Endothelial cell (in vitro differentiated cells): ENCODE results near the gene KLHDC1. TPM values are rescaled to one million over a fixed set of nuclear protein-coding genes. Genes with fewer than 3 reads are reported as not detected.
"Not testable (repeated sequence)": the region's sequence is repeated elsewhere in the genome, so short reads cannot be mapped to it uniquely, and the experiment has no call there.

ENCODE experiments used
- DNase-seq: peaks from one replicate; pipeline ENCODE4 v3.0.0; 2021; ENCODE audit warnings: low spot score
- H3K27ac Mint-ChIP-seq: one replicate; pipeline ENCODE4 v1.8.0; 2021; ENCODE audit warnings: mixed read lengths, inconsistent platforms; ENCODE audit not compliant: unreplicated experiment
- H3K27me3 Mint-ChIP-seq: one replicate; pipeline ENCODE4 v1.8.0; 2021; ENCODE audit warnings: mild to moderate bottlenecking, moderate library complexity, mixed read lengths, inconsistent platforms; ENCODE audit not compliant: unreplicated experiment
- H3K36me3 Mint-ChIP-seq: one replicate; pipeline ENCODE4 v1.8.0; 2021; ENCODE audit warnings: mild to moderate bottlenecking, low read depth, mixed read lengths, inconsistent platforms; ENCODE audit not compliant: unreplicated experiment
- H3K4me1 Mint-ChIP-seq: one replicate; pipeline ENCODE4 v1.8.0; 2021; ENCODE audit warnings: mild to moderate bottlenecking, mixed read lengths, inconsistent platforms; ENCODE audit not compliant: unreplicated experiment
- H3K4me3 Mint-ChIP-seq: one replicate; pipeline ENCODE4 v1.8.0; 2021; ENCODE audit warnings: mild to moderate bottlenecking, mixed read lengths, inconsistent platforms; ENCODE audit not compliant: unreplicated experiment
- H3K9me3 Mint-ChIP-seq: one replicate; pipeline ENCODE4 v1.8.0; 2021; ENCODE audit warnings: mixed read lengths, inconsistent platforms; ENCODE audit not compliant: unreplicated experiment
- total RNA-seq: library from RNA; stranded (reverse); fragmentation: NEBNext Ultra II Directional; extraction: Animal tissue kit (Norgen Biotek cat#: 25700); gene quantifications from one replicate; pipeline ENCODE4 v1.2.1, GENCODE V29; 2021; ENCODE audit not compliant: unreplicated experiment
- TF ChIP-seq, protein P1 (sequence below): fragments of 200-600 bp; sonication (generic); IDR thresholded peaks from one replicate; pipeline ENCODE4 v1.5.0; 2021; ENCODE audit warnings: antibody characterized with exemption; ENCODE audit not compliant: unreplicated experiment

KLHDC1 gene
- total RNA-seq, 1 donor from 2014 or later, result 1.6 TPM

DNA sequence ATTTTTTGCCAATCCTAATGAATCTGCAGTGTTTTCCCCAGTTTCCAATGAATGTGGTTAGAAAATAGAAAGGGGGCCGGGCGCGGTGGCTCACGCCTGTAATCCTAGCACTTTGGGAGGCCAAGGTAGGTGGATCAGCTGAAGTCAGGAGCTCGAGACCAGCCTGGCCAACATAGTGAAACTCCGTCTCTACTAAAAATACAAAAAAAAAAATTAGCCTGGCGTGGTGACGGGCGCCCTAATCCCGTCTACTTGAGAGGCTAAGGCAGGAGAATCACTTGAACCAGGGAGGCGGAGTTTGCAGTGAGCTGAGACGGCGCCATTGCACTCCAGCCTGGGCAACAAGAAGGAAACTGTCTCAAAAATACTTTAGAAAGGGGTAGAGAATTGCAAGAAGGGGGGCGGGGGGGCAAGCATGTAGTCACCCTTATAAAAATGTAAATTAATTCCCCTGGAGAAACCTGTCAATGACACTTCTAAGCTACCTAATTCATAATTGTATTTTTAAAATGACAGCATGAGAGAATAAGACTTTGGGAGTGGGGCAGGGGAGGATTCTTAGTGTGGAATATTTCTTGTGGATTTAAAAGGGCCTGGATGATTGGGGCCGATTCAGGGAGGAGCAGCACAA lies 76.8 kb downstream of the KLHDC1 start:
- H3K36me3 Mint-ChIP-seq, result peaks cover 6% of the 10 kb centered on the region
- DNase-seq, result no peak
- TF ChIP-seq, protein P1, sequence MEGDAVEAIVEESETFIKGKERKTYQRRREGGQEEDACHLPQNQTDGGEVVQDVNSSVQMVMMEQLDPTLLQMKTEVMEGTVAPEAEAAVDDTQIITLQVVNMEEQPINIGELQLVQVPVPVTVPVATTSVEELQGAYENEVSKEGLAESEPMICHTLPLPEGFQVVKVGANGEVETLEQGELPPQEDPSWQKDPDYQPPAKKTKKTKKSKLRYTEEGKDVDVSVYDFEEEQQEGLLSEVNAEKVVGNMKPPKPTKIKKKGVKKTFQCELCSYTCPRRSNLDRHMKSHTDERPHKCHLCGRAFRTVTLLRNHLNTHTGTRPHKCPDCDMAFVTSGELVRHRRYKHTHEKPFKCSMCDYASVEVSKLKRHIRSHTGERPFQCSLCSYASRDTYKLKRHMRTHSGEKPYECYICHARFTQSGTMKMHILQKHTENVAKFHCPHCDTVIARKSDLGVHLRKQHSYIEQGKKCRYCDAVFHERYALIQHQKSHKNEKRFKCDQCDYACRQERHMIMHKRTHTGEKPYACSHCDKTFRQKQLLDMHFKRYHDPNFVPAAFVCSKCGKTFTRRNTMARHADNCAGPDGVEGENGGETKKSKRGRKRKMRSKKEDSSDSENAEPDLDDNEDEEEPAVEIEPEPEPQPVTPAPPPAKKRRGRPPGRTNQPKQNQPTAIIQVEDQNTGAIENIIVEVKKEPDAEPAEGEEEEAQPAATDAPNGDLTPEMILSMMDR, result no peak
- peak overlapping the region; percentile 98 for H3K27ac Mint-ChIP-seq
- peaks cover 10% of the 10 kb centered on the region for H3K27me3 Mint-ChIP-seq
- no peaks in the 10 kb centered on the region for H3K9me3 Mint-ChIP-seq
- H3K4me3 Mint-ChIP-seq, result peak overlapping the region; percentile 98
- H3K4me1 Mint-ChIP-seq, result peaks cover 14% of the 10 kb centered on the region

DNA sequence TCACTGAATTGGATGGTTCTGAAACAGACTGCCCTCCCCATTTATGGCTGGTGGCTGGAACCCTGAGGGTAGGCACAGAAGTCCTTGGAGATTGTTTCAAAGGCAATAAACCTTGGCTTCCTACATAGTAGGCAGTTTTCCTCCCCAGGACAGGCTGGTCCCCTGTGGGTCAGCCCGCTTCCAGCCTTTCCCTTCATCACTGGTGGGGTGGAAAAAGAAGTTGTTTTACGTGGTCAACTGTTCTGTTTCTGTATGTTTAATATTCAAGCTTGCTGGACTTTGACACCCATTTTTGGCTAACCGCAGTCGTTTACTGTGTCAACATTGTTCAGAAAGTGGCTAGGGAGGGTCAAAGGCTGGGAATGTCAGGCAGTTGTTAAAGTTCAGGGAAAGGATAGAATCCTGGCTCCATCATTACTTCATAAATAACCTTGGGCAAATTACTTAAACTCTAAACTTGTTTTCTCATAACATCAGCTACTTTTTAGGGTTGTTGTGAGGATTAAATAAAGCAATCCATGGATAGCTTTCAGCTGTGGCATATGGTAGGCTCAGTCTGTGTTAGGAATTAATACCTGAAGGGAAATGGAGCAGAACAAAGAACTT lies 77.4 kb downstream of the KLHDC1 start:
- Mint-ChIP-seq H3K27ac (peak overlapping the region; percentile 61), H3K36me3 (peaks cover 8% of the 10 kb centered on the region)

DNA sequence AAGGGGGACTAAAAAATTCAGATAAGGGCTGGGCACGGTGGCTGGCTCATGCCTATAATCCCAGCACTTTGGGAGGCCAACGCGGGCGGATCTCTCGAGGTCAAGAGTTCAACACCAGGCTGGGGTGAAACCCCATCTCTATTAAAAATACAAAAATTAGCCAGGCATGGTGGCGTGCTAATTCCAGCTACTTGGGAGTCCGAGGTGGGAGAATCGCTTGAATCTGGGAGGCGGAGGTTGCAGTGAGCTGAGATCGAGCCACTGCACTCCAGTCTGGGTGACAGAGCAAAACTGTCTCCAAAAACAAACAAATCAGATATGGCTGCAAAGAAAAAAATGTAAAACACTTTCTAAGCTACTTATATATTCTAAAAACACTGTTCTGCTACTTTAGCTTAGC lies 78.8 kb downstream of the KLHDC1 start:
- DNase-seq, H3K9me3 Mint-ChIP-seq, H3K27ac Mint-ChIP-seq: not testable (repeated sequence)
- Mint-ChIP-seq H3K4me3 (peak overlapping the region; percentile 80), H3K4me1 (peaks cover 14% of the 10 kb centered on the region), H3K27me3 (peaks cover 10% of the 10 kb centered on the region), H3K36me3 (peaks cover 11% of the 10 kb centered on the region)

More for the DNA sequence above, 77.4 kb downstream of the KLHDC1 start:
- TF ChIP-seq, protein P1, result no peak
- Mint-ChIP-seq H3K4me1 (peaks cover 14% of the 10 kb centered on the region), H3K9me3 (no peaks in the 10 kb centered on the region), H3K4me3 (peak overlapping the region; percentile 98), H3K27me3 (peaks cover 10% of the 10 kb centered on the region)
- no peak for DNase-seq

DNA sequence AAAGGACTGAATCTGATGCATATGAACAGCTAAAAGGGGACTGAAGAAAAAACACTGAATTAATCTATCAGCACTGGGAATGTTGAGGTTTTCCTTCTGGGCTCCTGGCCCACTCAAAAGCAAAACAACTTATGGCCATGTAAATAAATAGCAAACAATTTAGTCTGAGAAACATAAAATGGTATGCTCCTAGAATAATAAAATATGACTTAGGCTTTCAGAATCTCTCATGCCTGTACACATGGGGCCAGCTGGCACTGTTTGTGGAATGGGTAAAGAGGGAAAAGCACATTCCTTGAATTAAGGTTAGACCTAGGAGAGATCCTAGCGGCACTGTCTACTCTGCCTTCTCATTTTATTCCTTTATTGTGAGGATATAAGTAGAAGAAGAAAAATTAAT lies 81.2 kb downstream of the KLHDC1 start:
- Mint-ChIP-seq H3K4me3 (no peak overlapping the region), H3K27ac (no peak overlapping the region), H3K9me3 (no peaks in the 10 kb centered on the region), H3K36me3 (peaks cover 11% of the 10 kb centered on the region), H3K27me3 (peaks cover 2% of the 10 kb centered on the region), H3K4me1 (peaks cover 7% of the 10 kb centered on the region)
- TF ChIP-seq, protein P1, result no peak
- no peak for DNase-seq

DNA sequence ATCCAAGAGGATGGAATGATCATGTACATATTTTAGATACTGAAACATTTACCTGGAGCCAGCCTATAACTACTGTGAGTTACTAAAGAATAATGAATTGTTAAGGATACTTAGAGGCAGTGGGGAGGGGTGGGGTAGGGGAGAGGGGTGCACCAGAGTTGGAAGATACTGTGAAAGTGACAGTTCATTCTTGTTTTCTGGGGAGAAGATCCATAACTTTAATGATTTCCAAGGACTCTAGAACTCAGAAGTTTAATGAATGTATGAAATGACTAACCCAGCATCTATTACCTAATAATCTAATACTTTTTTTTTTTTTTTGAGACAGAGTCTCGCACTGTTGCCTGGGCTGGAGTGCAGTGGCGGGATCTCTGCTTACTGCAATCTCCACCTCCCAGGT lies 85.5 kb downstream of the KLHDC1 start:
- H3K36me3 Mint-ChIP-seq, result peaks cover 23% of the 10 kb centered on the region
- H3K4me1 Mint-ChIP-seq, result no peaks in the 10 kb centered on the region
- DNase-seq, result no peak
- TF ChIP-seq, protein P1, result no peak
- no peak overlapping the region for H3K27ac Mint-ChIP-seq
- no peaks in the 10 kb centered on the region for H3K27me3 Mint-ChIP-seq
- no peak overlapping the region for H3K4me3 Mint-ChIP-seq
- H3K9me3 Mint-ChIP-seq, result no peaks in the 10 kb centered on the region

DNA sequence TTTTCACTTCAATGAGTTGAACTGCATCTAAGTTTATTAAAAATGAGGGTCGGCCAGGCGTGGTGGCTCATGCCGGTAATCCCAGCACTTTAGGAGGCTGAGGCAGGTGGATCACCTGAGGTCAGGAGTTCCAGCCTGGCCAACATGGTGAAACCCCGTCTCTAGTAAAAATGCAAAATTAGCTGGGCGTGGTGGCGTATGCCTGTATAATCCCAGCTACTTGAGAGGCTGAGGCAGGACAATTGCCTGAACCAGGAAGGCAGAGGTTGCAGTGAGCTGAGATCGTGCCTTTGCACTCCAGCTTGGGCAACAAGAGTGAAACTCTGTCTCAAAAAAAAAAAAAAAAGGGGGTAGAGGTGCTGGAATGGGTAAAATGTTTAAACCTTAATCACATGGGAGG lies 88.1 kb downstream of the KLHDC1 start:
- H3K9me3 Mint-ChIP-seq, H3K4me3 Mint-ChIP-seq: not testable (repeated sequence)

More for the DNA sequence above, 88.1 kb downstream of the KLHDC1 start:
- H3K27me3 Mint-ChIP-seq, DNase-seq, H3K4me1 Mint-ChIP-seq, H3K27ac Mint-ChIP-seq: not testable (repeated sequence)
- H3K36me3 Mint-ChIP-seq, result peaks cover 20% of the 10 kb centered on the region
